GM23248 (cell line): ENCODE measurements around the gene NUP133.

ENCODE experiments used
- EZH2 ChIP-seq: fragments of 200-600 bp; sonication (generic); IDR thresholded peaks from 2 replicates; pipeline ENCODE4 v1.6.1; 2018; ENCODE audit warnings: antibody characterized with exemption, mild to moderate bottlenecking; ENCODE audit not compliant: insufficient read depth, poor library complexity, severe bottlenecking
- EZH2phosphoT487 ChIP-seq: fragments of 200-600 bp; sonication (generic); IDR thresholded peaks from 2 replicates; pipeline ENCODE4 v1.6.1; 2018; ENCODE audit warnings: antibody characterized with exemption, moderate library complexity, mild to moderate bottlenecking, low read depth; ENCODE audit not compliant: insufficient read depth

DNA sequence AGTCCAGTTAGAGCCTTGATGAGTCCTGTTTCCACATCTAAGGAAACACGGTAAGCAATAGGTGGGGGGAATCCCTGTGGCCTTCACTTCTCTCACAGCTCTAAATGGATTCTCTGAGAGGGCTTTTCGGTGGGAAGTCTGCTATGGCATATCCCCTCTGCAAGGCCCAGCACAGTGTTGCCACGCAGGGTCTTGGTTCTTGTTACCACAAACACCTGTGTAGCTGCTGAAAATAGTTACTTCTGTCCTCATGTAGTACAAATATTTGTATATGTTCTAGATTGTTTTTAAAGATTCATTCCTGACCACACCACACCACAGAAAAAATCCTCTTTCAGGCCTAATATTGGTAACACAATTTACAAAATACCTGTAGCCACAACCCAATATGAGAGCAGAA lies 79.9 kb downstream of the NUP133 start:
- TF ChIP-seq EZH2, result no peak
- no peak for TF ChIP-seq EZH2phosphoT487
